ENCODE results near the gene CRACR2B.

Gene CRACR2B

DNA sequence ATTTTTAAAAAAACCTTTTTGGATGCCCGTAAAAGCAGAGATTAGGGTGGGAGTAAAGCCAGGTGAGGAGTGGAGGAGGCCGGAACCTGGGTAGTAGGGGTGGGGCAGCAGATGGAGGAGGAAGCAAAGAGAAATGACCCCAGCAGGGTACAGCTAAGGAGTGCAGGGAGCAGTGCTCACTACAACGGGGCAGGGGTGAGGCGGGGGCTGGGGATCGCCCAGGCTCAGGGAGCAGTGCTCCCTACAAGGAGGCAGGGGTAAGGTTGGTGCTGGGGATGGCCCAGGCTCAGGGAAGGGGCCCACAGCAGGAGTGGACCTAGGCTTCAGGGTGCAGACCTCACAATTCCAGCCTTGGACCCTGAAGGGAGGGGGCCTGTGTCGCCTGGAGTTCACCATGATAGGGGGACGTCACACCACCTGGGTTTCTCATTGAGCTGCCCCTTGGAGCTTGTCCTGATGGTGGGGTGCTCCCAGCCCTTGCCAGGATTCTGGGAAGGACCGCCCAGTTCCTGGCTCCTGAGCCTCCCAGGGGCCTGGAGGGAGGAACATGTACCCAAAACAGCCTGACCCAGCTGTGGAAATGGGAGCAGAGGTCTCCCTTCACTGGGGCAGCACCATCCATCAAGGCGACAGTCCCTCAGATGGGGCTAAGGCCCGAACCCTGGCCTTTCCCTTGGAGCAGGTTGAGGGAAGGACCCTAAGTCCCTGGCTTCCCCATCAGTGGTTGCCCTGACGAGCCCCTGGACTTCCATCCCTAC, 11.9 kb upstream of the CRACR2B start:
- Histone ChIP-seq H3K4me1 (ENCODE audit: control insufficient read depth, insufficient read depth, low read length) (peaks cover 17% of the 10 kb centered on the region), H3K36me3 (ENCODE audit: control insufficient read depth, insufficient read depth, low read length) (peaks cover 32% of the 10 kb centered on the region), H3K4me3 (ENCODE audit: low read depth, low read length) (no peak overlapping the region), H3K9ac (ENCODE audit: low read length) (no peak overlapping the region), H3K27me3 (ENCODE audit: control insufficient read depth, insufficient read depth, low read length) (no peaks in the 10 kb centered on the region), H3K9me3 (ENCODE audit: control insufficient read depth, insufficient read depth, low read depth, low read length) (no peaks in the 10 kb centered on the region), H3K27ac (ENCODE audit: low read depth, low read length) (no peak overlapping the region)

DNA sequence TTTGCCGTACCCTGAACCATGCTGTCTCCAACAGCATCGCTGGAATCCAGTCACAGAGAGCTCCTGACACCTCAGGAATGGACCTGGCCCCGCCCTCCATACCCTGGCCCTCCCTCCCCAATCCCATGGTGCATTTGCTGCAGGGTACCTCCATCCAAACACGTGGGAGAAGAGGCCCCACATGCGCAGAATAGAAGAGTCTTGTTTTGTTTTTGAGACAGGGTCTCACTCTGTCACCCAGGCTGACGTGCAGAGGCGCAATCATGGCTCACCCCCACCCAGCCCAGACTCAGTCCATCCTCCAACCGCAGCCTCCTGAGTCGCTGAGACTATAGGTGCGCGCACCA, 11.3 kb upstream of the CRACR2B start:
- Histone ChIP-seq H3K4me3 (ENCODE audit: low read depth, low read length) (no peak overlapping the region), H3K36me3 (ENCODE audit: control insufficient read depth, insufficient read depth, low read length) (peaks cover 26% of the 10 kb centered on the region), H3K27me3 (ENCODE audit: control insufficient read depth, insufficient read depth, low read length) (no peaks in the 10 kb centered on the region), H3K9ac (ENCODE audit: low read length) (no peak overlapping the region), H3K4me1 (ENCODE audit: control insufficient read depth, insufficient read depth, low read length) (peaks cover 12% of the 10 kb centered on the region), H3K27ac (ENCODE audit: low read depth, low read length) (no peak overlapping the region), H3K9me3 (ENCODE audit: control insufficient read depth, insufficient read depth, low read depth, low read length) (no peaks in the 10 kb centered on the region)

- Histone ChIP-seq H3K27ac (ENCODE audit: low read depth, low read length) (no peak within 1 kb of the TSS), H3K9me3 (ENCODE audit: control insufficient read depth, insufficient read depth, low read depth, low read length) (no peaks in the 10 kb centered on the region), H3K36me3 (ENCODE audit: control insufficient read depth, insufficient read depth, low read length) (peaks cover 13% of the 10 kb centered on the region), H3K4me1 (ENCODE audit: control insufficient read depth, insufficient read depth, low read length) (peaks cover 10% of the 10 kb centered on the region), H3K9ac (ENCODE audit: low read length) (peak within 1 kb of the TSS; percentile 84), H3K4me3 (ENCODE audit: low read depth, low read length) (peak within 1 kb of the TSS; percentile 86), H3K27me3 (ENCODE audit: control insufficient read depth, insufficient read depth, low read length) (no peaks in the 10 kb centered on the region; the same call in 1 of the 2 replicates)
Observed at GRCh38 chr11:818396-819128, 9.2 kb upstream of the CRACR2B start, which contains the start of gene PNPLA2. Gene PNPLA2 (plus strand): TSS chr11:818914. CDS start chr11:819719, 805 bp downstream.

DNA sequence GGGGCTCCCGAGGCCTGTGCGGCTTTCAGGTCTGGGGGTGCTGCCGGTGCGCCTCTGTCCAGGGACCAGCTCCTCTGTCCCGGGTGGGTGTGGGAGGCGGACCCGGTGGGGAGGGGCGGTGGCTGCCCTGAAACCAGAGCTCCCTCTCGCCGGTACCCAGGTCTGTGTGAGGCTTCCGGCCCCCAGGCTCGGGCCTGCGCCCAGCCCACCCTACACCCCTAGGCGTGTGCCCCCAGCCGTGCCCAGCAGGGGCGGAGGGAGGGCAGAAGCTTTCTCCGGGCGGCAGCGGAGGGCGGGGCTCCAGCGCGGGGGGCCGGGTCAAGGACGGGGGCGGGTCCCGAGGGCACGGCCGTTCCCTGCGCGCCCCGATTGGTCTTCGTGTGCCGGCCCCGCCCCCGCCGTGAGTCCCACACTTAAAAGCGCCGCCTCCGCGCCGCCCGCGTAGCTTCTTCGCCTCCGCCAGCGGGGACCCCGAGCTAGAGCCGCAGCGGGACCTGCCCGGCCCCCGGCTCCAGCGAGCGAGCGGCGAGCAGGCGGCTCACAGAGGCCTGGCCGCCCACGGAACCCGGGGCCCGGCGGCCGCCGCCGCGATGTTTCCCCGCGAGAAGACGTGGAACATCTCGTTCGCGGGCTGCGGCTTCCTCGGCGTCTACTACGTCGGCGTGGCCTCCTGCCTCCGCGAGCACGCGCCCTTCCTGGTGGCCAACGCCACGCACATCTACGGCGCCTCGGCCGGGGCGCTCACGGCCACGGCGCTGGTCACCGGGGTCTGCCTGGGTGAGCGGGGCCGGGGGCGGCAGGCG, 8.4 kb upstream of the CRACR2B start:
- H3K4me1 ChIP-seq (ENCODE audit: control insufficient read depth, insufficient read depth, low read length) = peaks cover 10% of the 10 kb centered on the region
- peak overlapping the region; percentile 86 for H3K4me3 ChIP-seq (ENCODE audit: low read depth, low read length)
- no peaks in the 10 kb centered on the region; the same call in 1 of the 2 replicates for H3K27me3 ChIP-seq (ENCODE audit: control insufficient read depth, insufficient read depth, low read length)
- H3K27ac ChIP-seq (ENCODE audit: low read depth, low read length) = no peak overlapping the region
- H3K9ac ChIP-seq (ENCODE audit: low read length) = peak overlapping the region; percentile 84
- H3K9me3 ChIP-seq (ENCODE audit: control insufficient read depth, insufficient read depth, low read depth, low read length) = no peaks in the 10 kb centered on the region
- peaks cover 14% of the 10 kb centered on the region; the same call in 1 of the 2 replicates for H3K36me3 ChIP-seq (ENCODE audit: control insufficient read depth, insufficient read depth, low read length)

- Histone ChIP-seq H3K36me3 (ENCODE audit: control insufficient read depth, insufficient read depth, low read length) (peaks cover 16% of the 10 kb centered on the region; the same call in 1 of the 2 replicates), H3K27ac (ENCODE audit: low read depth, low read length) (no peak overlapping the region), H3K4me3 (ENCODE audit: low read depth, low read length) (peak overlapping the region; percentile 86), H3K9ac (ENCODE audit: low read length) (peak overlapping the region; percentile 34), H3K9me3 (ENCODE audit: control insufficient read depth, insufficient read depth, low read depth, low read length) (no peaks in the 10 kb centered on the region), H3K4me1 (ENCODE audit: control insufficient read depth, insufficient read depth, low read length) (peaks cover 10% of the 10 kb centered on the region), H3K27me3 (ENCODE audit: control insufficient read depth, insufficient read depth, low read length) (peaks cover under 1% of the 10 kb centered on the region; the same call in 1 of the 2 replicates)
Observed at GRCh38 chr11:819943-820649, 7.6 kb upstream of the CRACR2B start.

DNA sequence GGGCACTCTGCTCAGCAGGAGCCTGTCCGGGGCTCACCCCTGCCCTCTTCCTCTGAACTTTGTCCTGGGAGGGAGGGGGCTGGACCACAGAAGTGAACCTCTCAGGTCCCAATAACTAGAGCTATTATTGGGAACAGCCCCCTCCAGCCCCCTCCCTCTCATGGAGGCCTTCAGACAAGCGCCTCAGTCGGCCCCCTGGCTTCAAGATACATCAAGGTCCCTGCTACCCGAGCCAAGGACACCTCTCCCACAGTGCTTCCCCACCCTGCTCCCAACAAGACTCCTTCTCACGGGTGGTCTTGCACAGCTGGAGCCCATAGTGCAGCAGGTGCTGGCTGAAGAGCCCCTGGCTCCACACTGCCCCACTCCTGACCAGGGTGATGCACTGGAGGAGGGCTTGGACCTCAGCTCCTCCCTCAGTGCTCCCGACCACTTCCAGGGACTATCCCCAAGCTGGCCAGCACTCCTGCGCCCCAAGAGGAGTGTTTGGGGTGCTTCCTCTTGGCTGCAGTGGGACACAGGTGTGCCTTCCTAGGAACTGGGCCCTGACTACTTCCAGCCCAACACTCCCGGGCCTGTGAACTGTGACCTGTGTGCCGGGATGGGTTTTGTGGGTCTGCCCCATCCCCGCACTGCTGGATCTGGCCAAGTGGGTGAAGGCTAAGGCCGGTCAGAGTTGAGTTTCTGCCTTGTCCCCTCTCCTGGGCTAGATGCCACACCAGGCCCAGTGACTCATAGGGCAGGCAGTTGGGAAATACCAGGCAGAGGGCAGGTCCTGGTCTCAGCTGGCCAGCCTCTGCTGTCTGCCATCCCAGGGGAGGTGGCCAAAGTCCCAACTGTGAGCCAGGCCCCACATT, 6.8 kb upstream of the CRACR2B start:
- Histone ChIP-seq H3K36me3 (ENCODE audit: control insufficient read depth, insufficient read depth, low read length) (peaks cover 16% of the 10 kb centered on the region; the same call in 1 of the 2 replicates), H3K27ac (ENCODE audit: low read depth, low read length) (no peak overlapping the region), H3K9me3 (ENCODE audit: control insufficient read depth, insufficient read depth, low read depth, low read length) (no peaks in the 10 kb centered on the region), H3K27me3 (ENCODE audit: control insufficient read depth, insufficient read depth, low read length) (peaks cover 9% of the 10 kb centered on the region; the same call in 1 of the 2 replicates), H3K4me3 (ENCODE audit: low read depth, low read length) (peak overlapping the region; percentile 86), H3K9ac (ENCODE audit: low read length) (no peak overlapping the region), H3K4me1 (ENCODE audit: control insufficient read depth, insufficient read depth, low read length) (peaks cover 10% of the 10 kb centered on the region)

- peaks cover 10% of the 10 kb centered on the region for H3K4me1 ChIP-seq (ENCODE audit: control insufficient read depth, insufficient read depth, low read length)
- H3K4me3 ChIP-seq (ENCODE audit: low read depth, low read length) = no peak overlapping the region
- peaks cover 17% of the 10 kb centered on the region; the same call in 1 of the 2 replicates for H3K27me3 ChIP-seq (ENCODE audit: control insufficient read depth, insufficient read depth, low read length)
- H3K9me3 ChIP-seq (ENCODE audit: control insufficient read depth, insufficient read depth, low read depth, low read length) = no peaks in the 10 kb centered on the region
- peaks cover 16% of the 10 kb centered on the region; the same call in 1 of the 2 replicates for H3K36me3 ChIP-seq (ENCODE audit: control insufficient read depth, insufficient read depth, low read length)
- no peak overlapping the region for H3K9ac ChIP-seq (ENCODE audit: low read length)
- H3K27ac ChIP-seq (ENCODE audit: low read depth, low read length) = no peak overlapping the region
Observed at GRCh38 chr11:821512-822371, 6.0 kb upstream of the CRACR2B start.

DNA sequence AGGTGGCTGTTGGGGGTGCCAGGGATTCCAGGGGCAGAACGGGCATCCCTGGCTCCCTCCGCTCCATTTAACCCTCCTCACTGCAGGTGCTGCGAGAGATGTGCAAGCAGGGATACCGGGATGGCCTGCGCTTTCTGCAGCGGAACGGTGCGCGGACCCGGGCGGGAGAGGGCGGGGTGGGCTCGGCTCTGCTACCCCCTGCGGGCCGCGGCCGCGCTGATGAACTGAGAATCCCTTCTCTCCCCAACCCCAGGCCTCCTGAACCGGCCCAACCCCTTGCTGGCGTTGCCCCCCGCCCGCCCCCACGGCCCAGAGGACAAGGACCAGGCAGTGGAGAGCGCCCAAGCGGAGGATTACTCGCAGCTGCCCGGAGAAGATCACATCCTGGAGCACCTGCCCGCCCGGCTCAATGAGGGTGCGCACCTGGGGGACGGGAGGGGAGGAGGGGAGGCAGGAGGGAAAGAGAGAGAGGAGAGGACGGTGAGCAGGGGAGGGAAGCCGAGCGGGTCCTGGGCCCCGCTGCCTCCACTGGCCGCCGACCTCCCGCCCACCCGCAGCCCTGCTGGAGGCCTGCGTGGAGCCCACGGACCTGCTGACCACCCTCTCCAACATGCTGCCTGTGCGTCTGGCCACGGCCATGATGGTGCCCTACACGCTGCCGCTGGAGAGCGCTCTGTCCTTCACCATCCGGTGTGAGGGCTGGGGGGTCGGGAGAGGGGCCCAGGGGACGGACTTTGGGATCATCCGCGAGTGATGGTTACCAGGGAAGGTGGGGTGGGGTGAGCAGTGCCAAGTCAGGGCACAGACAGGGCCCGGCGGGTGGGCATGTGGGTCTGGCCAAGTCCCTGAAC, 4.1 kb upstream of the CRACR2B start:
- no peak overlapping the region; the same call in 1 of the 2 replicates for H3K4me3 ChIP-seq (ENCODE audit: low read depth, low read length)
- no peak overlapping the region for H3K27ac ChIP-seq (ENCODE audit: low read depth, low read length)
- peaks cover 16% of the 10 kb centered on the region; the same call in 1 of the 2 replicates for H3K36me3 ChIP-seq (ENCODE audit: control insufficient read depth, insufficient read depth, low read length)

More for the DNA sequence above, 4.1 kb upstream of the CRACR2B start:
- Histone ChIP-seq H3K27me3 (ENCODE audit: control insufficient read depth, insufficient read depth, low read length) (peaks cover 36% of the 10 kb centered on the region), H3K9me3 (ENCODE audit: control insufficient read depth, insufficient read depth, low read depth, low read length) (no peaks in the 10 kb centered on the region), H3K9ac (ENCODE audit: low read length) (no peak overlapping the region), H3K4me1 (ENCODE audit: control insufficient read depth, insufficient read depth, low read length) (peaks cover 19% of the 10 kb centered on the region)

Measured in HUES6 (cell line).